ENCODE data around the gene SDK2.

The SDK2 gene

DNA sequence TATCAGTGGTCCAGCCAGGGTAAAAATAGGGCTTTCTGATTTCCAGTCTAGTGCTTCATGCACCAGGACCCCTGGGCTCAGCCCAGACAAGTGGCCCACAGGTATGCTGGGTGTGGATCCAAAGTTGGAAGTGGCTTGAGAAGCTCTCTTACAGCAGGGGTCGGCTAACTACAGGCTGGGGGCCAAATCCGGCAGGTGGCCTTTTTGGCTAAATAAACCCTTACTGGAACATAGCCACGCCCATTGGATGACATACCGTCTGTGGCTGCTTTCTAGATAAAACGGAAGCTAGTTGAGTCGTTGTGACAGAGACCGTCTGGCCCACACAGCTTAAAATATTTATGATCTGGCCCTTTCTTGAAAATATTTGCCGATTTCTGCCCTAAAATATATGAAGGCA, 213.4 kb downstream of the SDK2 start:
- DNase-seq (ENCODE audit: low read depth in 1 of 2, low spot score in 1 of 2), result peak; percentile 32 to 86
- no peak overlapping the region for H3K4me3 ChIP-seq (replicated peaks; ENCODE audit: insufficient read depth, low read length)
- no peaks in the 10 kb centered on the region for H3K27me3 ChIP-seq (ENCODE audit: insufficient read depth, poor library complexity, severe bottlenecking)
- TF ChIP-seq POLR2AphosphoS5 (IDR thresholded peaks at IDR 0.05; ENCODE audit: low read depth) (0 out of 2 replicates have a peak, but pooled peaks have one; percentile 35), SPI1 (IDR thresholded peaks at IDR 0.05; ENCODE audit: borderline replicate concordance, low read depth) (no peak)
- H3K27ac ChIP-seq (replicated peaks), result peak overlapping the region; percentile 49

DNA sequence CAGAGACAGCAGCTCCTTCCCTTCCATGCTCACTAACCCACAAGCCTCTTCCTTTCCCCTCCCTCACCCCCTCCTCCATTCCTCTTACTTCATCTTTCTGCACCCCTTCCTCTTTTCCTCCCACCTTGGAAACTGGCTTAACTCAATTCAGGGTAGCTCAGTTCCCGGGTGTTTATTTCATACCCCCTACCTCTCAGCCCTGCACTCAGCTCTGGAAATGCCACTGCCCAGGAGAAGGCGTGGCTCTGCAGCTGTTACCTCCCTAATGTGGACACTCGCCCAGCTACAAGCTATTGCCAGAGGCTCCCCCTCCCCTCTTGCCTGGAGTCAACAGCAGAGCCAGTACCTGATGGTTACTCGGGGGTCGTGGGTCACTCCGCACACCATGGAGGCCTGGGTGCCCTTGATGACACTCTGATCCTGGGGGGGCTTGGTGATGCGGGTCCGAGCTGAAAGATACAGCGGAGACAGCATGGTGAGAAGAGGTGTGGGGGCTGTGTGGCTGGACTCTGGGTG, 214.0 kb downstream of the SDK2 start:
- DNase-seq (ENCODE audit: low read depth in 1 of 2, low spot score in 1 of 2), result peak; percentile 20 to 77

GRCh38 chr17:73429440-73430164, 214.6 kb downstream of the SDK2 start:
- peak; percentile 65 to 92 for DNase-seq (ENCODE audit: low read depth in 1 of 2, low spot score in 1 of 2)
- Histone ChIP-seq H3K27ac (replicated peaks) (peak overlapping the region; percentile 49), H3K4me3 (replicated peaks; ENCODE audit: insufficient read depth, low read length) (no peak overlapping the region), H3K27me3 (ENCODE audit: insufficient read depth, poor library complexity, severe bottlenecking) (no peaks in the 10 kb centered on the region)
- TF ChIP-seq CTCF (IDR thresholded peaks at IDR 0.05; ENCODE audit: insufficient read depth, low read length), result peak; percentile 96
- TF ChIP-seq SPI1 (IDR thresholded peaks at IDR 0.05; ENCODE audit: borderline replicate concordance, low read depth), result no peak
- no peak for TF ChIP-seq POLR2AphosphoS5 (IDR thresholded peaks at IDR 0.05; ENCODE audit: low read depth)

More for the DNA sequence above, 214.0 kb downstream of the SDK2 start:
- TF ChIP-seq GABPA (IDR thresholded peaks at IDR 0.05; ENCODE audit: low read depth) (no peak), SPI1 (IDR thresholded peaks at IDR 0.05; ENCODE audit: borderline replicate concordance, low read depth) (peak; percentile 91), POLR2AphosphoS5 (IDR thresholded peaks at IDR 0.05; ENCODE audit: low read depth) (peak; percentile 47; the same call in 1 of the 2 replicates), CTCF (IDR thresholded peaks at IDR 0.05; ENCODE audit: insufficient read depth, low read length) (no peak), REST (IDR thresholded peaks at IDR 0.05; ENCODE audit: insufficient replicate concordance, low read depth) (no peak)
- Histone ChIP-seq H3K27ac (replicated peaks) (peak overlapping the region; percentile 49), H3K27me3 (ENCODE audit: insufficient read depth, poor library complexity, severe bottlenecking) (no peaks in the 10 kb centered on the region), H3K4me3 (replicated peaks; ENCODE audit: insufficient read depth, low read length) (no peak overlapping the region)

DNA sequence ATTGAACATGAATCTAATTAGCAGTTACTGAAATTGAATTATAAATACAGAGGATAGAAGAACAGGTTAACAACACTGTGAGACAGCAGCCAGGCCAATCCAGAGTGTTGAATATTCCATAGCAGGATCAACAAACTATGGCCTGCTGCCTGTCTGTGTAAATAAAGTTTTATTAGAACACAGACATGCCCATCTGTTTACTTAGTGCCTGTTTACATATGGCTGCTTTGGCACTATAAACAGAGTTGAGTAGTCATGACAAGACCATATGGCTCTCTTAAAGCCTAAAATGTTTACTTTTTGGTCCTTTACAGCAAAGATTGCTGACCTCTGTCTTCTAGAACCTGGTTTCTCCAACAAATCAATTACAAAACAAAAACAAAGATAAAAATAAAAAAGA, 217.0 kb downstream of the SDK2 start:
- H3K27ac ChIP-seq (replicated peaks), result no peak overlapping the region
- no peak overlapping the region for H3K4me3 ChIP-seq (replicated peaks; ENCODE audit: insufficient read depth, low read length)
- no peak for DNase-seq (ENCODE audit: low read depth in 1 of 2, low spot score in 1 of 2)
- no peaks in the 10 kb centered on the region for H3K27me3 ChIP-seq (ENCODE audit: insufficient read depth, poor library complexity, severe bottlenecking)
- TF ChIP-seq GABPA (IDR thresholded peaks at IDR 0.05; ENCODE audit: low read depth), result no peak
- TF ChIP-seq SPI1 (IDR thresholded peaks at IDR 0.05; ENCODE audit: borderline replicate concordance, low read depth), result no peak

DNA sequence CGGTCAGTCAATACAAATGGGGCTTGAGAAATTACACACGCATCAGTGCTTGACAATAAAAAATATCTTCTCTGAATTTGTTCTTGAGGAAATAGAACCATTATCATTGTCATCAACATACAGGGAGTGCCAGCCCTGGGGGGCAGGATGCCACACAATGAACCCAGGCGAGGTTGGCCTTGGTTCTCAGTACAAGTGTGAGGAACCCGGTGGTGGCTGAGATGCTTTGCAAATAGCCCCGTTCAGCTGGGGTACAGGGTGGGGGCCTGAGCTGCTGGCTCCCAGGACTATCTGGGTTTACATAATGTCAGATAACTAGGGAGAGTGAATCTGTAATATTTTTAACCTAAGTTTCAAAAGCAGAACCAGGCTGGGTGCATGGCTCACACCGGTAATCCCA, 219.7 kb downstream of the SDK2 start:
- Histone ChIP-seq H3K27me3 (ENCODE audit: insufficient read depth, poor library complexity, severe bottlenecking) (no peaks in the 10 kb centered on the region), H3K27ac (replicated peaks) (no peak overlapping the region), H3K4me3 (replicated peaks; ENCODE audit: insufficient read depth, low read length) (no peak overlapping the region)
- no peak for DNase-seq (ENCODE audit: low read depth in 1 of 2, low spot score in 1 of 2)
- no peak for TF ChIP-seq GABPA (IDR thresholded peaks at IDR 0.05; ENCODE audit: low read depth)
- TF ChIP-seq CTCF (IDR thresholded peaks at IDR 0.05; ENCODE audit: insufficient read depth, low read length), result no peak
- no peak for TF ChIP-seq POLR2AphosphoS5 (IDR thresholded peaks at IDR 0.05; ENCODE audit: low read depth)
- no peak for TF ChIP-seq REST (IDR thresholded peaks at IDR 0.05; ENCODE audit: insufficient replicate concordance, low read depth)
- TF ChIP-seq SPI1 (IDR thresholded peaks at IDR 0.05; ENCODE audit: borderline replicate concordance, low read depth), result no peak
